ENCODE measurements around the gene CTR9. TPM values are rescaled to one million over a fixed set of nuclear protein-coding genes. Genes with fewer than 3 reads are reported as not detected.

The CTR9 gene
- total RNA-seq, 1 donor, result 13.5 TPM

GRCh38 chr11:10777806-10778205 lies 26.8 kb downstream of the CTR9 start:
- DNase-seq (ENCODE audit: low read depth in 2 of 3, low spot score in 2 of 3), result no peak

GRCh38 chr11:10778217-10778970 lies 27.3 kb downstream of the CTR9 start:
- DNase-seq (ENCODE audit: low read depth in 2 of 3, low spot score in 2 of 3), result no peak

GRCh38 chr11:10779086-10779485 lies 28.0 kb downstream of the CTR9 start:
- DNase-seq (ENCODE audit: low read depth in 2 of 3, low spot score in 2 of 3), result no peak

GRCh38 chr11:10780040-10780439 lies 29.0 kb downstream of the CTR9 start:
- no peak for DNase-seq (ENCODE audit: low read depth in 2 of 3, low spot score in 2 of 3)

- DNase-seq (ENCODE audit: low read depth in 2 of 3, low spot score in 2 of 3), result no peak
These were observed 33.4 kb downstream of the CTR9 start for GRCh38 chr11:10784232-10785145.

DNA sequence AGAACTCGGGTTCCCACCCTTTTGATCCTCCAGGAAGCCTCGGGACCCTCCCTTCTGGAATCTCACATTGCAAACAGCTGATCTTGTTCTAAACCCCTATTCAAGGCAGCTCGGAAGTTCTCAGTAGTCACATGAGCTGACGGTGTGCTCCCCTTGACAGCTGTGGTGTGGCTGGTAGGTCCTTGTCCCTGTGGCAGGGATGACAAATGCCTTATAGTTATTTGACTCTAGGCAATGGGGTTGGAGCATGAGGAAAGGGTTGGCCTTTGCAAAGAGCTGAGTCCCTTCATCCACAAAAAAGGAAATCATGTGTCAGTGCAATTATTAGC lies 34.1 kb downstream of the CTR9 start:
- DNase-seq (ENCODE audit: low read depth in 2 of 3, low spot score in 2 of 3), result no peak

DNA sequence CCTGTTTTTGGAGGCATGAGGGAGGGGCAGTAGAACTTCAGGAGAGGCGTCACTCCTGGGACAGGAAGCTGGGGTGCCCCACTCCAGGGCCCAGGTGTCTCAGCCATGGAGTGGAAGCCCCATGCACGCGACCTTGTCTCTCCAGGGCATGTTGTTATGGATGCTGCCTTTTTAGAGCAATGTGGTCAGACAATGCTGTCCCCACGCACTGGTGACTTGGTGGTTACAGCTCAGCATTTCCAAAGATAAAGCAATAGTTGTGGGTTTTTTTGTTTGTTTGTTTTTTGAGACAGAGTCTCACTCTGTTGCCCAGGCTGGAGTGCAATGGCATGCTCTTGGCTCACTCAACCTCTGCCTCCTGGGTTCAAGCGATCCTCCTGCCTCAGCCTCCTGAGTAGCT lies 35.4 kb downstream of the CTR9 start:
- no peak for DNase-seq (ENCODE audit: low read depth in 2 of 3, low spot score in 2 of 3)

DNA sequence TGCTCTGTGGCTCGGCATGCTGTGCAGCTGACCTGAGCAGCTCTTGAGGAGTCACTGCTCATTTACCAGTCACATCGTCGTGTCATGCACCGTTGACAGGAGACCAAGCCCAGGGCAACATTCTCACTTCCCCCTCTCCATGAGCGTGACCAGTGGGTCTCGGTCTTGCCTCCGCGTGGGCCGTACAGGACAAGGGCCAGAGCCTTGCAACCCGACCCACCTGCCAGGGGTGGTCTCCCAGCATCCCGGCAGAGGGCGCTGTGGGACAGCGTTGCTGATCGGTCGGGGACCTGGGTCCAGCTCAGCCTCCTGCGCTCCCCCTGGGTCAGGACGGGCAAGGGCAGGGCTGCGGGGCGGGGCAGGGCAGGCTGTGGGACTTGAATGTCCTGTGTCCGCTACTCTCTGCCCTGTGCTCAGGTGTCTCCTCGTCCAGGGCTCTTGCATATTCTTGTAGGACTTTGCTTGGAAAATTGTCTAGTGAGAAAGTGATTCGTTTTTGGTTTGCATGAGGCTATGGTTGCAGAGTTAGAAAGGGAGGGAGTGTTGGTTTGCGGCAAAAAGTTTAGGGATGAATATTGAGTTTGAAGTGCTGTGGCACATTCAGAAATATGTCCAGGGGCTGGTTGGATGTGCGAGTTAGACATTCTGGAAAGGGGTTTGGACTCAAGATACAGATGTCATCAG lies 41.5 kb downstream of the CTR9 start:
- DNase-seq (ENCODE audit: low read depth in 2 of 3, low spot score in 2 of 3), result peak; percentile 65 to 85 (median 82)

GRCh38 chr11:10793470-10794255 lies 42.6 kb downstream of the CTR9 start:
- DNase-seq (ENCODE audit: low read depth in 2 of 3, low spot score in 2 of 3), result no peak

GRCh38 chr11:10796191-10796590 lies 45.1 kb downstream of the CTR9 start:
- no peak for DNase-seq (ENCODE audit: low read depth in 2 of 3, low spot score in 2 of 3)

- no peak for DNase-seq (ENCODE audit: low read depth in 2 of 3, low spot score in 2 of 3)
These were observed 46.0 kb downstream of the CTR9 start for GRCh38 chr11:10797001-10797400.

- DNase-seq (ENCODE audit: low read depth in 2 of 3, low spot score in 2 of 3), result no peak
These were observed 46.5 kb downstream of the CTR9 start for GRCh38 chr11:10797531-10797930.

DNA sequence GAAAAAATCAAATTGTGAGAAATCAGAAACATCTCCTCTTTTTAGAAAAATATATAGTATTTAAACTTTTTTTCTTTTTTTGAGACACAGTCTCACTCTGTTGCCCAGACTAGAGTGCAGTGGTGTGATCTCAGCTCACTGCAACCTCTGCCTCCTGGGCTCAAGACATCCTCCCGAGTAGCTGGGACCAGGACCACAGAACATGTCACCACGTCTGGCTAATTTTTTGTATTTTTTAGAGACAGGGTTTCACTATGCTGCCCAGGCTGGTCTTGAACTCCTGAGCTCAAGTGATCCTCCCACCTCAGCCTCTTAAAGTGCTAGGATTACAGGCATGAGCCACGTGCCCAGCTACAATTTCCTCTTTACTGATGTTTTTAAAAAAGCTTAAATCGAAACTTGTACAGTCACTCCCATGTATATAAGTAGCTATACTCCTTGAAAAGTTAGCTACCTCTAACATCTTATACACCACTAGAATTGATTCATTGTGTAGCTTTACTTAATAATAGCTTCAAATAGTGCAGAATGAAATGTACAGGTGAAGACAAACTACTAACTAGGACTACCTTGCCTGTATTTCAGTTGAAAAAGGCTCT lies 47.4 kb downstream of the CTR9 start:
- no peak for DNase-seq (ENCODE audit: low read depth in 2 of 3, low spot score in 2 of 3)

DNA sequence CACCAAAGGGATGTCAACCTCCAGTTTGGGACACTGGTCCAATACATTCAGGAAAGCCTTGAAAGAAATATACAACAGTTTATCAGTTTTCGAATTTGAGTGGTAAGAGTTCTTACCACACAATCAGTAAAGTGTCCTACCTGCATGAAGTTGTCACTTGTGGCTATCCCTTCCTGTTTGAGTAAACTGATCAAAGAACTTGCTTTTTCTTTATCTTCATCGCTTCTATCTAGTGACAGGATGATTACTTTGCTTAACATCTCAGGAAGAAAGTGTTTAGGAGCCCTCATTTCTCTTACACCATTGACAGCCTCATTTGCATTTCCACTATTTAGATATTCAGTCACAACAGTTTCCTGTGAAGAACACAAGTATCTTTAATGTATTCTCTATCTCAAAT lies 49.2 kb downstream of the CTR9 start:
- DNase-seq (ENCODE audit: low read depth in 2 of 3, low spot score in 2 of 3), result no peak

DNA sequence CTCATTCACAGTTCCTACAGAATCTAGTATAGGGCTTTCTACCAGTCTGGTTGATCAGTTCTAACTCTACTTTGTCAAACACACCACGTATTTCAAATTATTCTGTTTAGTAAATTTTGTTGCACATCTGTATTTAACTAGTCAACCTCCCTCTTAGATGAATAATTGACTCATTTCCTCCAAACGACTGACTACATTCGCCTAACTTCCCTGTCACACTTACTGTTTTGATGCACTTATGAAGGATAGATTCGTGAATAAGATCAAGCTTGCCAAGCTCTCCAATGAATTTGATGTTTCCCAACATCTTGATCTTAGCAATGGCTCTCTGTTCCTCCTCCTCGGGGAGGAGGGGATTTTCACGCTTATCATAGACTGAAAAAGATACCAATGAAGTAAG lies 52.6 kb downstream of the CTR9 start:
- DNase-seq (ENCODE audit: low read depth in 2 of 3, low spot score in 2 of 3), result no peak

DNA sequence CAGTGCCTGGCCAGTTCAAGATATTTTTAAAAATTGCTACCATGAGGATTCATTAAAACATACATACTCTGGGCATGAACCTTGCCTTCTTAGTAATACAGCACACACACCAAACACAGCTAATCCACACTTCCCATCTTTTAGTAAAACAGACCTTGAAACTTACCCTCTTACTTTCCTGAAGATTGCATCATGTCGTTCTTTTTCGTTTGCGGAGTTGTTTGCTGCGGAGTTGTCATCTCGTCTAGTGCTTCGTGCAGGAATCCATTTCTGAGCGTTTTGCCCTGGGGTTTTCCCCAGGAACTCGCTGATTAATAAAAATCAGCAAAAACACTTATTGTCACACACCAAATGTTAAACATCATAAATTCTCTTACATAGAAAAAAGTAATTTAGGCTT lies 54.7 kb downstream of the CTR9 start:
- DNase-seq (ENCODE audit: low read depth in 2 of 3, low spot score in 2 of 3), result no peak

DNA sequence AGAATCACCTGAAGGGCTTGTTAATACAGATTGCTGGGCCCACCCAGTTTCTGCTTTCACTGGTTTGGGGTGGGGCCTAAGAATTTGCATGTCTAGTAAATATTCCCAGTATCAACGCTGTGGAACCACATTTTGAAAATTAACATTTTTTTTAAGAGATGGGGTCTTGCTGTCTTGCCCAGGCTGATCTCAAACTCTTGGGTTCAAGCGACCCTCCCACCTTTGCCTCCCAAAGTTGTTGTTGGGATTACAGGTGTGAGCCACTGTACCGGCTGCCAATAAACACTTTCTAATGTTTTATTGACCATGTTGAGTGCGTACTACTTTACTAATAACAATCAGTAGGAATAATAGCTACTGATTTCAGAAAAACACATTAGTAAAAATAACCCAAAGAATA lies 55.2 kb downstream of the CTR9 start:
- DNase-seq (ENCODE audit: low read depth in 2 of 3, low spot score in 2 of 3), result no peak

DNA sequence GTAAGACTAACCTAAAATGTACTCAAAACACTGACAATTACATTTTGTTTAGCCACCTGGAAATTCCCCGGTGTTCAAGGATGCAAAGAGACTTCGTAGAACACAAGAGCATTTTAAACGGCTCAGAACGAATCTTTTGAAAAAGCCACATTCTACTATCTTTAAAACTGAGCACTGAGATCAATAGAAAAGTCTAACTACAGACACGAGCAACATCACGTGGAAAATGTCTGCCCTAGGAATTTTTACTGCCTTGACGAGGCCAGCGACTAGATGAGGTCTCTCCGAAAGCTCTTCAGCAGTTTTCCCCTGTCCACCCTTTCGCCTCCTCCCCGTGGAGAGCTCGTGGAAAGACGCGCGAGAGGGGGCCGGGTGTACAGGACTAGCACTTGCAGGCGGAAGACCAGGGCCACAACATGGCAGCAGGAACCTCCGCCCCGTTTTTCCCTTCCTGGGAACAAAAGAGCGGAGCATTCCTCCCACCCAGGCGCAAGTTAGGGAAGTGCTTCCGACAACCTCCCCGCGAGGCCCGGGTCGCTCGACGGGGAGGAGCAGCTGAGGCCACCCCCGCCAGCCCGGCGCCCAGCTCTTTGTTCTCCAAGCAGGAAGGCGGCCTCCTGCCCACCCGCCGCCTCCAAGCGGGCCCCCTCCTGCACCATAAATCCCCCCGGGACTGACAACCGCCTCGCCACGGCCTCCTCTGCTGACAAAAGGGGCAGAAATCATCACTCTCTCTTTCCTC lies 56.6 kb downstream of the CTR9 start:
- DNase-seq (ENCODE audit: low read depth in 2 of 3, low spot score in 2 of 3), result peak in 1 of 3 donors; percentile 52

GRCh38 chr11:10808235-10808552 lies 57.1 kb downstream of the CTR9 start:
- DNase-seq (ENCODE audit: low read depth in 2 of 3, low spot score in 2 of 3), result no peak

Measured in hematopoietic multipotent progenitor cell (in vitro differentiated cells).